ENCODE measurements around the gene MORF4L2.

Gene MORF4L2

DNA sequence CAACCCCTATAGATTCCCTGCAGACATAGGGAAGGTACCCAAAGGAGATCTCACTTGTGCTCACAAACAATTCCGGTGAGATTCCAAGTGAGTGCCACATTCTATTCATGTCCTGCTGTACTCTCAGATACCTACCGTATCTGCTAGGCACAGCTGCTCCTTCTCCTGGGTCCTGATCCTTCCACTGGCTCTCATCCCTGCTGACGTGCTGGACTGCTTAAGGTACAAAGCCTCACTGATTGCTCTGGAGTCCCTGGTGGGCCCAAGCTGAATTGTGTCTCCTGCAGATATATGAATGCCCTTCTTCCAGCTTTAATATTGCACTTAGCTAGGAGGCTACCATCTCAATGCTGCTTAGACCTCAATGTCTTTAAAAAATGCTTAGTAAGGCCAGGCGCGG is 55.4 kb downstream of the MORF4L2 start:
- no peak for DNase-seq

- no peak for DNase-seq
These were observed 56.4 kb downstream of the MORF4L2 start for GRCh38 chrX:103630171-103630511.

DNA sequence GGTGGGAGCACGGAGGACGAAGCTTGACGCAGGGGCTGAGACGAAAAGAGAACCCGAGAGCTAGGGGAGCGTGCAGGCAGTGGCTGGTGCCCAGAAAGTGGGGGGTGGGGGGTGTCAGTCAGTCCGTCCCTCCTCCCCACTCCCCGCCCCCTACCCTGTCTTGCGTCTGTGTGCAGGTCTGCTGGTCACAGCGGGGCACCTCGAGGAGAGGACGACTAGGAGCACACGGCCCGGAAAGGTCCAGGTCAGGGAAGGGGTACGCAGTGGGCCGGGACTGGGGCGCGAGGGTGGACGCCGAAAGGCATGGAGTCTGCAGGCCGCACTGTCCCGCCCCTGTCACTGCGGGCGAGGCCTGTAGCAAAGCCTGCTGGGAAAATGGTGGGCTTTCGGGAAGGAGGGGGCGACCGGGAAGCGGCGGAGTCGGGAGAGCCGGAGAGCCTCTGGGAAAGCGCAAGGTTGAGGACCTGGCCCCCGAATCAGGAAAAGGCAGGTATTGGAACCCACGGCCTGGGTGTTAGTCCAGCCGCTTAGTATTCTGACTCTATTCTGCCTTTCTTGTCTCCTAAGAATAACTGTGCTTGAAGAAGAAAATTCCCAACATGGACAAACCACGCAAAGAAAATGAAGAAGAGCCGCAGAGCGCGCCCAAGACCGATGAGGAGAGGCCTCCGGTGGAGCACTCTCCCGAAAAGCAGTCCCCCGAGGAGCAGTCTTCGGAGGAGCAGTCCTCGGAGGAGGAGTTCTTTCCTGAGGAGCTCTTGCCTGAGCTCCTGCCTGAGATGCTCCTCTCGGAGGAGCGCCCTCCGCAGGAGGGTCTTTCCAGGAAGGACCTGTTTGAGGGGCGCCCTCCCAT is 57.0 kb downstream of the MORF4L2 start:
- peak; percentile 29 to 73 (median 52) for DNase-seq

- DNase-seq = peak; percentile 17 to 58 (median 44)
These were observed 57.8 kb downstream of the MORF4L2 start, which contains the start of gene TCEAL1 for GRCh38 chrX:103628386-103629317. Gene TCEAL1, plus strand, starts transcription at chrX:103628975. Its CDS starts 942 bp downstream, at chrX:103629917.

DNA sequence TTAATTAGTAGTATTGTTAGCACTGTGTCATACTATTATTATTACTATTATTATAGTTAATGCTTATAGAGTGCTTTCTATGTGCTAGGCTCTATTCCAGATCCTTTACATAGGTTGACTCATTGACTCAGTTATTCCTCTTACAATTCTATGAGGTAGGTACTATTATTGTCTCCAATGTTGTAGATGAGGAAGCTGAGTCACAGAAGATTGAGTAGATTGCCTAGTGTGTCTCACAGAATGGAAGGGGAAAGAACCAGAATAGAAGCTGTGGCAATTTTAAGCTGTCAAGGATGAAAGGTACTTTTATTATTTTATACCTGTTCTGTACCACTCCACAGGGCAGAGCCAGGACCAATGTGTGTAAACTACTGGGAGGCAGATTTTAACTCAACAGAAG is 59.6 kb downstream of the MORF4L2 start:
- peak in 3 of 4 experiments; percentile 4 to 55 (median 34) for DNase-seq

All from suppressor macrophage (primary cell).